HepG2 (cell line): ENCODE data around the gene GNG7. TPM values are rescaled to one million over a fixed set of nuclear protein-coding genes. Genes with fewer than 3 reads are reported as not detected.

Source experiments
- AFF4 ChIP-seq: sonication (generic); formaldehyde crosslinking; IDR thresholded peaks from 2 replicates; pipeline ENCODE4 v1.4.0; 2020; ENCODE audit warnings: missing genetic modification reagents
- BORCS8-MEF2B ChIP-seq: sonication (generic); formaldehyde crosslinking; IDR thresholded peaks from 2 replicates; pipeline ENCODE4 v1.8.0; 2022; ENCODE audit warnings: mild to moderate bottlenecking, missing genetic modification reagents
- ESRRA ChIP-seq: sonication (generic); formaldehyde crosslinking; IDR thresholded peaks from 2 replicates; pipeline ENCODE4 v1.5.1; 2020; ENCODE audit warnings: mild to moderate bottlenecking, low read depth, missing genetic modification reagents
- HMG20B ChIP-seq: conservative IDR thresholded peaks from 2 replicates; pipeline ENCODE4 v1.6.1; 2016; ENCODE audit warnings: missing genetic modification reagents, missing compliant biosample characterization
- IKZF5 ChIP-seq: IDR thresholded peaks from 2 replicates; pipeline ENCODE4 v1.6.1; 2018; ENCODE audit warnings: missing genetic modification reagents, mild to moderate bottlenecking, missing compliant biosample characterization
- NFYB ChIP-seq: sonication (generic); formaldehyde crosslinking; IDR thresholded peaks from 2 replicates; pipeline ENCODE4 v1.4.0; 2020; ENCODE audit warnings: missing genetic modification reagents
- PAXIP1 ChIP-seq: sonication (generic); formaldehyde crosslinking; conservative IDR thresholded peaks from 2 replicates; pipeline ENCODE4 v1.4.0; 2020; ENCODE audit warnings: mild to moderate bottlenecking, missing genetic modification reagents, moderate library complexity
- RERE ChIP-seq: IDR thresholded peaks from 2 replicates; pipeline ENCODE4 v1.6.1; 2016; ENCODE audit warnings: low read depth, missing genetic modification reagents, missing compliant biosample characterization
- ZEB1 ChIP-seq: IDR thresholded peaks from 2 replicates; pipeline ENCODE4 v1.6.1; 2012; ENCODE audit warnings: mild to moderate bottlenecking, low read depth, inconsistent platforms; ENCODE audit not compliant: insufficient replicate concordance
- ZNF136 ChIP-seq: sonication (generic); formaldehyde crosslinking; IDR thresholded peaks from 2 replicates; pipeline ENCODE4 v1.8.1; 2022; ENCODE audit warnings: low read depth, mild to moderate bottlenecking, moderate library complexity, missing genetic modification reagents
- ZNF430 ChIP-seq: sonication (generic); formaldehyde crosslinking; IDR thresholded peaks from 2 replicates; pipeline ENCODE4 v1.9.0; 2021; ENCODE audit warnings: mild to moderate bottlenecking, missing genetic modification reagents
- ZNF546 ChIP-seq: sonication (generic); formaldehyde crosslinking; conservative IDR thresholded peaks from 2 replicates; pipeline ENCODE4 v1.8.1; 2023; ENCODE audit warnings: mild to moderate bottlenecking, missing genetic modification reagents
- ZNF629 ChIP-seq: sonication (generic); formaldehyde crosslinking; conservative IDR thresholded peaks from 2 replicates; pipeline ENCODE4 v1.5.0; 2020; ENCODE audit warnings: missing genetic modification reagents
- ZNF777 ChIP-seq: sonication (generic); formaldehyde crosslinking; IDR thresholded peaks from 2 replicates; pipeline ENCODE4 v1.4.0; 2020; ENCODE audit warnings: missing genetic modification reagents
- polyA plus RNA-seq, 8 experiments: library from polyadenylated mRNA; depleted of rRNA in 3 of 8; stranded (reverse) in 7 of 8; unstranded in 1 of 8; fragments of >200 nt; fragmentation: Illumina TruSeq in 4 of 8; extraction: Trizol in 4 of 8; gene quantifications; 2 replicates each; pipeline versions ENCODE4 v1.2.1 to v1.2.3, GENCODE V29; 2011 to 2016; ENCODE audit warnings: low read depth in 4 of 8, missing spikeins in 1 of 8, mixed read lengths in 1 of 8; ENCODE audit not compliant: insufficient read depth in 1 of 8
- total RNA-seq, 5 experiments: library from RNA; depleted of rRNA; stranded (reverse); fragments of >200 nt; fragmentation: Illumina TruSeq; extraction: Trizol; gene quantifications; 2 replicates each; pipeline ENCODE4 v1.2.3, GENCODE V29; 2016; ENCODE audit warnings: low read depth in 1 of 5

Gene GNG7
- total and polyA plus RNA-seq, 2 of the 13 experiments (the other 11 are each of a cell fraction or from before 2014, with no cell fraction given): 1.4 to 3.3 TPM

- TF ChIP-seq RERE (CRISPR knock-in tag): 0 out of 2 replicates have a peak, but pooled peaks have one; percentile 29
- peak; percentile 56; the same call in 1 of the 2 replicates for TF ChIP-seq ZNF777 (CRISPR knock-in tag)
- no peak for TF ChIP-seq AFF4 (CRISPR knock-in tag)
- TF ChIP-seq ZNF629: no peak
- peak; percentile 46 for TF ChIP-seq PAXIP1 (CRISPR knock-in tag)
- peak; percentile 77 for TF ChIP-seq NFYB (CRISPR knock-in tag)
- no peak for TF ChIP-seq HMG20B (CRISPR knock-in tag)
- peak; percentile 46 for TF ChIP-seq ZEB1
- 0 out of 2 replicates have a peak, but pooled peaks have one; percentile 34 for TF ChIP-seq ZNF136 (CRISPR knock-in tag)
- peak; percentile 84; the same call in 1 of the 2 replicates for TF ChIP-seq ZNF430
- TF ChIP-seq ZNF546: no peak; the same call in 1 of the 2 replicates
- TF ChIP-seq ESRRA (CRISPR knock-in tag): no peak
- peak; percentile 70; the same call in 1 of the 2 replicates for TF ChIP-seq IKZF5 (CRISPR knock-in tag)
- TF ChIP-seq BORCS8-MEF2B (CRISPR knock-in tag): peak; percentile 57; the same call in 1 of the 2 replicates
These were observed 226.6 kb downstream of the GNG7 start, which contains the start of gene GADD45B (continued) for GRCh38 chr19:2475702-2476450.
